GM18909 (cell line): ENCODE measurements around the gene RALGPS2.
A peak's percentile ranks its signal among the peaks of the same experiment; 100 is the strongest.
"Not testable (repeated sequence)": the region's sequence is repeated elsewhere in the genome, so short reads cannot be mapped to it uniquely, and the experiment has no call there.

Experiments
- ATAC-seq: cut with Tn5 transposase; IDR thresholded peaks from one replicate; pipeline ENCODE4 v1.9.1; 2021; ENCODE audit warnings: mild to moderate bottlenecking; ENCODE audit not compliant: unreplicated experiment, poor library complexity

RALGPS2 gene

DNA sequence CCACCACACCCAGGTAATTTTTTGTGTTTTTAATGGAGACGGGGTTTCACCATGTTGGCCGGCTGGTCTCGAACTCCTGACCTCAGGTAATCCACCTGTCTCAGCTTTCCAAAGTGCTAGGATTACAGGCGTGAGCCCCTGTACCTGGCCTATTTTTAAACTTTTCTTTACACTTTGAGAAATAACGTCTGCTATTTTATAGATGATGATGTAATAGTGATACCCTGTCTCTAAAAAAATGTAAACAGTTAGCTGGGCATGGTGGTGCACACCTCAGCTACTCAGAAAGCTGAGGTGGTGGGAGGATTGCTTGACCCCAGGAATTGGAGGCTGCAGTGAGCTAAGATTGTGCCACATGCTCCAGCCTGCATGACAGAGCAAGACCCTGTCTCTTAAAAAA lies 47.9 kb downstream of the RALGPS2 start:
- no peak for ATAC-seq

DNA sequence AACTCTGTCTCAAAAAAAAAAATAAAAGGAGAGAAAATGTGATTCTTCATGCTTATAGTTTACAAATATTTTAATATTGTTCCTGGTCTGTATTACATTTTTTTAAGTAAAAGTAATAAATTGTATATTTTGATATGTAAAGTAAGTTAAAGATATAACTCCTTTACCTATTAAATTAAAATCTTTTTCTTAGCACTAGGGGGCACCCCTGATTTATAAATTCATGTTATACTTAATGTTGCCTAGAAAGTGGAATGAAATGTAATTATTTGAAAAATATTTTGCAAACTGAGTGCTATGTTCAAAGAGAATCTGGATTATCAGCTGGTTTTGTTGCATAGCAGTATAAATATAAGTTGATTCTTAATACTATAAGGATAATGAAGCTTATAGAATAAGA lies 49.2 kb downstream of the RALGPS2 start:
- no peak for ATAC-seq

DNA sequence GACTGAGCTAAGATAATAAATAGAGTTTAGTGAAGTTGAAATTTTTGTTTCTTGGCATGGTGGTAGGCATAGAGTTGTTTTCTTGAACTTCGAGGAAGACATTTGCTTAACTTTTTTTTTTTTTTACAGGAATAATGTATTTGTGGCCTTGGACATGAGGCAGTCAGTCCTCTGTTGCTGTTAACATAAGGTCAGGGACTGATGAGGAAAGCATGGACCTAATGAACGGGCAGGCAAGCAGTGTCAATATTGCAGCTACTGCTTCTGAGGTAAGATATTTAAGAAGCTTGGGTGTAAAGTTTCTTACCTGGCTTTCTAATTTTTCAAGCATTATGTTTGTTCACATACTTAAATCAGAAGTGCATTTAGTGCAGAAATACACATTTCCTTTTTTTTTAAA lies 51.5 kb downstream of the RALGPS2 start:
- ATAC-seq, result no peak

DNA sequence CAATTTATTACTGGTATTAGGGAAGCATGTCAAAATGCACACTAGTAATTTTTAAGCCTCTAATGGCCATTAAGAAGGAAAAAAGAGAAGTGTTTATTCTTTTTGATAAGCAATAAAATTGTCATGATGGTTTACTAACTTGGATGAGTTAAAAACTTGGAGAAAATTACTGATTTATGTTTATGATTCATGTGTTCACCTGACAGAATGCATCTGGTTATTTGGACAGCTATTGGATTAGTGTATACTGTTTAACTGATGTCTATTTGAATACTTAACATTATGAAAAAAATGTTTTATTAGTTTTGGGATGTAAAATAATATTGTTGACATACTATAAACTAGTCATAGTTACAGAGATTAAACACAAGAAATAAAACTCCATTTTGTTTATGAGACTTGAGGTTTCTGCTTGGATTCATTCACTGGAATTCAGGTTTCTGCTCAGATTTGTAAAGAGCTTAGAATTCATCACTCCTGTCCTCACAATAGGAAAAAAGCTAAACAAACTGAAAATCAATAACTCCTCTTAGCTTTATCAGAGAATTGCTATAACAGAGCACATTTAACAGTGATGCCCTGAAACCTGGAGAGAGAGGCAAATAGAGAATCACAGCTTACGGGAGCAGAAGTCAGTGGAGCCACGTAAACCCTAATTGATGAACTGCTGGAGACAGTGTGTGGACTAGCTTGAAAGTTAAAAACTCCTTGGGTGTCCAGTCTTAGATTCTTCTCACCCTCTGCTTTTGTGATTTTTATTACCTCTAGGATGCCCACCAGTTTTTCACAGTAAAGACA lies 56.7 kb downstream of the RALGPS2 start:
- ATAC-seq, result no peak

DNA sequence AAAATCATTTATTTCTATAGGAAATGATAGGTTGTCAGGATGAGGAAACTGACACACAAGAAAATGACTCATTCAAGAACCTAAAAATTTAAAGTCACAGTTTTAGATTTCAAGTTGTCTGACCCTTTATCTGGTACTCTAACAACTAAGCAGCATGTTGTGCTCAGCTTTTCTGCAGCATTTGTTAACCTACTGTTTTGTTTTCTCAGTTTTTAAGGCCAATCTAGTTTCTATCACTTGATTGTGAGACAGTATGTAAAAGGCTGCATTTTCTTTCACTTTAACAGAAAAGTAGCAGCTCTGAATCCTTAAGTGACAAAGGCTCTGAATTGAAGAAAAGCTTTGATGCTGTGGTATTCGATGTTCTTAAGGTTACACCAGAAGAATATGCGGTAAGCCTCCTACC lies 59.1 kb downstream of the RALGPS2 start:
- no peak for ATAC-seq

DNA sequence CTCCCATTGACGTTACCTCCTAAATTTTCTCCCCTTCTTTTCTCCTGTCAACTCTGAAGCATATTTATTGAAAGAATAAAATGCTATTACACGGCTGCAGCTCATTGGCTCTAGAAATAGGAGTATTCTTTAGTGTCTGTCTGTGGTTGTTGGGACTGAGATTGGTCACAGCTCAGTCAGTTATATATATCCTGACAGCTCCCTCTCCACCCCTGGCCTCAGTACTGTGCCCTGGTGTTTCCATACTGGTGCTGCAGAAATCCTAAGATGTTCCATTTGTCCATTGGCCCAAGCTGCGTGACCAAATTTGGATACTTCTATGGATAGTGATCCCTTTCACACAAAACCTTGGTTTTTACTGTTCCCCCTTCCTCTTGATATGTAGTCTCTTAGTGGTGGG lies 67.3 kb downstream of the RALGPS2 start:
- ATAC-seq, result no peak

DNA sequence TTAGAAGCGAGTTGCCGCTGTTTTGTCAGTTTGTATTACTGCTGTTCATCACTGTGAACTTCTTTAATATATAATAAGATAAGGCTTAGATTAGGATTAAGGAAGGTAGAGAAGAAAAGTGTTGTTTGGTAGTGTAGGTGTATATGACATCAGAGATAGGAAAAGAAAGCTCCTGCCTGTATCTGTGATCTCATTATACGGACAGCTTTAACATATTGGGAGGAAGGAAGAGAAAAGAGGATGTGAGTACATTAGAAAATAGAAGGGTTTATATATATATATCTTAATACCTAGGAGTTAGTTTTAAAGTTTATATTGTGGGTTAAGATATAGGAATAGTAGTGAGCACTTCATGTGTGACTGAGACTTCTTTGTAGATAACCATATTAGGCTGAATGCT lies 71.0 kb downstream of the RALGPS2 start:
- ATAC-seq, result no peak

DNA sequence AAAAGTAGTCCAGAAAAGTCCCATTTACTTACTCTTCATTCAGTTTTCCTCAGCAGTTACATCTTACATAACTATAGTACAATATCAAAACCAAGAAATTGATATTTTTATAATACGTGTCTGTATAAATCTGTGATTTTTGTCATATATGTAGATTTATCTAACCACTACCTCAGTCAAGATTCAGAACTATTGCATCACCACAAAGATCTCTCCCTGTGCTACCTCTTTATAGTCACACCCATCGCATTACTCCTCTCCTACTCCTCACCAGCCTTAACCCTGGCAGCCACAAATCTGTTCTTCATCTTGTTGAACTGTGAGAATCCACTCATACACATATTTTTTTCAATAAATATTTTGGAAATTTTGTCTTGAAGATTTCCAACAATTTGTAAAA lies 72.5 kb downstream of the RALGPS2 start:
- no peak for ATAC-seq

DNA sequence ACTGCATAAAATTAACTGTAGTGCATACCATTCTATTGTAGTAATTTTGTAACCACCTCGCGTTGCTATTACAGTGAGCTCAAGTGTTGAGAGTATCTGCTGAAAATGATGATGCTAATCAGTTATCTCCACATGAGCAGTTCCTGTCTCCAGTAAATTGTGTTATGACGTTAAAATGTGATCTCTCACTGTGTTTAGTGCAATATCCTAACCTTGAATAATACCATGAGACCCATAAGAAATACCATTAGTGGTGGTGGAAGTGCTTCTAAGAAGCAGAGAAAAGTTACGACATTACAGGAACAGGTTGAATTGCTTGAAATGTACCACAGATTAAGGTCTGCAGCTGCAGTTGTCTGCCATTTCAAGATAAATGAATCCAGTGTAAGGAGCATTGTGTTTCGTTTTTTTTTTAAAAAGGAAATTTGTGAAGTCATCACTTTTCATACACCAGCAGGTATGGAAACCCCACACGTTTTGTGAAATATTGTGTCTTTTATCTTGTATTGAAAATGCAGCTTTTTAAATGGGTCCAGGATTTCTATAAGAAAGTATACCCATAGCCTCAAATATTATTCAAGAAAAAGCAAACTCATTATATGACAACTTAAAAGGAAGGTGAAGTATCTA lies 73.3 kb downstream of the RALGPS2 start:
- ATAC-seq, result no peak

DNA sequence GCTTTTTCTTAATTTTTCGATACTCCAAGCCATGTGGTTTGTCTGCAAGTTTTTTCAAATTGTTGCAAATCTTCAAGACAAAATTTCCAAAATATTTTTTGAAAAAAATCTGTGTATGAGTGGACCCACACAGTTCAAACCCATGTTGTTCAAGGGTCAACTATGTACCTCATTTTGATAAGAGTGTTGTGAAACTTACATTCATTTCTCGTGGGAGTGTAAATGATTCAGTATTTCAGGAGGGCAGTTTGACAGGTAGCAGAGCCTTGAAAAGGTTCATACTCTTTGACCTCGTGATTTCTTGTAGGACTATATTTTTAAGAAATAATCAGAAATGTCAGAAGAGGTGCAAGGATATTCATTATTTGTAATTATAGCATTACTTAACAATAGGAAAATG lies 77.8 kb downstream of the RALGPS2 start:
- ATAC-seq, result no peak

DNA sequence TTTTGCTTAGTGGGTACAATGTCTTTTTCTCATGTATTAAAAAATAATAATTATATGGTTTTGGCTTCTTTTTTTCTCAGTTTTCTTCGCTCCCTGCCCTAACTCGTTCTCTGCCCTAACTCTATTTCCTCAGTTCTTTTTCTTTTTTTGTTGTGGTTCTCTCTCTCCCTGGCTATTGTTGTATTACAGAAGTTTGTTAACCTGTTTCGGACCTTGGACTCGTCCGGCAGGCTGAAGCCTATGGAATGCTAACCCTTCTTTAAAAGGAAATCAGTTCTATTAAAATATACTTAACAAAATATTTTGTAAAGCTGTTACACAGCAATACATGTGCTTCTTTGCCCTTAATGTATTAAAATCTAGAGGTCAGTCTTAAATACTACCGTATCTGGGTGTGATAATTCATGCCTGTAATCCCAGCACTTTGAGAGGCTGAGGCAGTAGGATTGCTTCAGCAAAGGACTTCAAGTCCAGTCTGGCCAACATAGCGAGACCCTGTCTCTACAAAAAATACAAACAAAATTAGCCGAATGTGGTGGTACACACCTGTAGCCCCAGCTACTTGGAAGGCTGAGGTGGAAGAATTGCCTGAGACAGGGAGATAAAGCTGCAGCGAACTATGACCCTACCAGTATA lies 81.7 kb downstream of the RALGPS2 start:
- ATAC-seq, result no peak

DNA sequence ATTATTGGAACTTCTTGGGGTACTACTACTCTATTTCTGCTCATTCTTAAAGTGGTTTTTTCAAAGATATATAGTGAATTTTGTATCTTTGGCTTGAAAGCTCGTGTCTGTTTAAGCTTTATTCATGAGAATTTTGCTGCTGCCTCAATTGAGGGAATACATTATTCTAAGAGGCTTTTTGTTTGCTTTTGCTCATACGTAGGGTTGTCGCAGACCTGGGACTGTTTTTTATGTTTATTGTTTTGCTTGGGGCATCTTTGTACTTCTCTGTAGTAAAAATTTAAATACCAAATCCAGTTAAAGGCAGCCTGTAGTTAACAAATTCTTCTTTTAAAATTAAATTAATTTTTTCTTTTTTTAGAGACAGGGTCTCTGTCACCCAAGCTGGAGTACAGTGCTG lies 83.5 kb downstream of the RALGPS2 start:
- ATAC-seq, result no peak

DNA sequence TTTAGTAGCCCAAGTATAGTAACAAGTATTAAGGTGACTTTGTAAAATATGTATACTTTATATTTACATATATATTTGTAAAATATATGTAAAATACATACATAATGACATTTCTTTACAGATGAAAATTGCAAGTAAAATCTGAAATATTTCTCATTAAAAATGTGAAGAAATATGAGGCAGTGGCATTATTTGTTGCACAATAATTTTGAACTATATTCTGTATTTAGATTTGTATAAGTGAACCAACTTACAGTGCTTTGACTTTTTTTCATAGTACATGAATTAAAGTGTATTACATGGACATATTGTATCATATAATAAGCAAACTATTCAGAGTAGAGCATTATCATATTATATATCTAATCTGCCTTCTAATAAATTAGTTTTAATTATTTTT lies 85.5 kb downstream of the RALGPS2 start:
- no peak for ATAC-seq

DNA sequence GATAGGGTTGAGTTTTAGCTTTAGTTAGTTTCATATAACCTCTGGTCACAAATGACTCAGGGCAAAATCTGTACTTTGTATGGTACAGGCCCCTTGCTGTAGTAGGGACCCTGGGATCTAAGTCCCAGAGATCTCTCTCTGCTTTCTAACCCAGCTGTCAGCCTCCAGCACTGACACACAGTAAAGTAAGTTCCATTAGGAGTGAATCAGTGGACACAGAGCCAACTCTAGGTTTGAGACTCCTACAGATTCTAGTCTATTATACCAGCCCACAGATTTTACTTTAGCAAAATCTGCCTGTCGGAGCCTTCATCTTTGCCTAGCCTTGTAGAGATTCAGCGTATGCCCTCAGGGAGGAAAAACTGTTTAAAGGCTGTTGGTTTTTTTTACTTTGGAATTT lies 93.4 kb downstream of the RALGPS2 start:
- ATAC-seq, result no peak

DNA sequence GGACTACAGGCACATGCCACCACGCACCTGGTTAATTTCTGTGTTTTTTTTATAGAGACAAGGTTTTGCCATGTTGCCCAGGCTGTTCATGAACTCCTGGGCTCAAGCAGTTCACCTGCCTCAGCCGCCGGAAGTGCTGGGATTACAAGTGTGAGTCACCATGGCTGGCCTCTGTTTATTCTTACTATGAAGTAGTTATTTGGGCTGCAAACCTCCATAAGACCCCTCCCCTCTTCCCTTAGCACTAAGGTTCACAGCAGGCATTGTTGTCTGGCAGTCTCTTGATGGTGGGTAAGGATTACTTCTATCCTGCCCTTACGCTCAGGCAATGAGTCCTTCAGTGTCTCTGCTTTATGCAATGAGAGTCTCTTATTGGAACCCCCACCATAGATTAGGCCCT lies 94.1 kb downstream of the RALGPS2 start:
- no peak for ATAC-seq

DNA sequence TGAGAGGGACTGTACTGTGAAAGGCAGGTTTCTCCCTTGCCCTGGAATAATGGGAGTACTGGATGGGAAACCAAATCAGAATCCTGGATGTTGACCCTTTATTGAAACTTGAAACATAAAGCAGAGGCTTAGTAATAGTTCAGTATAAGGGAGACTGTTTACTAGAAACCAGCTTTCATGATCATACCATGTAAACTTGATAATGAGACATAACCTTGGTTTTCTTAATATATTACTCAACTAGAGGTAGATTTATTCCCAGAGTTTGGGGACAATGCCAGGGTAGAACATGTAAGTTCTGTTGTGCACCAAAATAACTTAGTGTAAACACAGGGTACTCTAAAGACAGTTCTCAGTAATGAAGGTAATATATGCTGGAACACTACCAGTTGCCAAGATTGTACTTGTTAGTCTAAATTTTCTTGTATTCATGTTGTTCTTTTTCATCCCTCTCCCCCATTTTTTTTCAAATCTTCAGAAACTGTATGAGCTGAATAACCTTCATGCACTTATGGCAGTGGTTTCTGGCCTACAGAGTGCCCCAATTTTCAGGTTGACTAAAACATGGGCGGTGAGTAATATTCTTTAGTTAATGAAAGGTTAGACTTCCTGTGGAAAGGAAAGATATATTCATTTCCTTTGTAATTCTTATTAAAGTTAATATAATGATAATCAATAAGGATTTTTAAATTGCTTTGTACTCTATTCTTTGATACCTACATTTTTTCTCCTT lies 96.3 kb downstream of the RALGPS2 start:
- peak; percentile 57 for ATAC-seq

DNA sequence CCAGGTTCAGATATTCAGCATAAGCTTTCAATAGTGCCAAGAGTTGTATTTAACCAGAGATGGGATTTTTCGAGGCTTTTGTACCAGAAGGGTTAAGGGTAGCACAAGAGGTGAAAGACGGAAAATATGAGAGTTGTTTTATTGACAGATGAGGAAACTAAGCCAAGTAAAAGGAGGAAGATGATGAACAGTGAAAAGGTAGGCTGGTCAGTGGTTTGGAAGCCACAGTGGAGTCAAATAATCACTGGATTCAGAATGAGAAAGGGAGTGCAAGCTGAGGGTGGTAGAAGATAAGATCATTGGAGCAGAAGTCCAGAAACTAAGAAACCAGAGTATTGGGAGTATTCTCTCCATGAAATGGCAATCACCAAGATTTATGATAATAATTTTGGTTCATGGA lies 100.1 kb downstream of the RALGPS2 start:
- ATAC-seq, result no peak

DNA sequence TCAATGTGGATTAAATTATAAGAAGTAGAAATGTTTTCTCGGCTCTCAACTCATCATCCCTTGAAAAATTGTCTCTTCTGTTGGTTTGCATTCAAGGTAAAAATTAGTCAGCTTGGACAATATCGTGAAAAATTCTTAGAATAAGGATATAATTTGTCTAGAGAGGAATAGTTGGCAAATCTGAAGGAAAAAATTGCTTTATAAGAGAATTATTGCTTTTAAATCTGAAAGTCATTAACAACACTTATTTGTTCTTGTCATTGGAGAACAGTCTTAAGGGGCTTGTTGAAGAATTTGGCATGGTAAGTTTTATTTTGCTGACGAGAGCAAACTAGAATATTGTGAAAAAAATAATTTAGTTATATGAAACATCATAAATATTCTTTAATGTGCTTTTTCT lies 119.4 kb downstream of the RALGPS2 start:
- ATAC-seq, result no peak

DNA sequence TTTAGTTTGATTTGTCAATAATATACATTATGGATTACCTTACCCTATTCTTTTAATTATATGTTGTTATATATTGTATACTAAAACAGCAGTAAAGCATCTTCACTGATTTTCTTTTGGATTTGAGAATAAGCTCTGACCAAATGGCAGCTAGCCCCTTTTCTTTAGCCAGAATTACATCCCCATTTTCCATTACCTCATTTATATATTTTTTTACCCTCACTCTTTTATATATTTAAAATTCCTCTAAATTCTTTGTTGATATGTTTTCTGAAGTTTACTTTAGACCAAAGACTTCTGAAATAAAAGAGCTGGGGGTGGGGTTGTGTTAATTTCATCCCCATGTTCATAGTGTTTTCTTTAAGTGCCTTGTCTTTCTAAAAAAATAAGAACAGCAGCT lies 121.3 kb downstream of the RALGPS2 start:
- ATAC-seq, result no peak

DNA sequence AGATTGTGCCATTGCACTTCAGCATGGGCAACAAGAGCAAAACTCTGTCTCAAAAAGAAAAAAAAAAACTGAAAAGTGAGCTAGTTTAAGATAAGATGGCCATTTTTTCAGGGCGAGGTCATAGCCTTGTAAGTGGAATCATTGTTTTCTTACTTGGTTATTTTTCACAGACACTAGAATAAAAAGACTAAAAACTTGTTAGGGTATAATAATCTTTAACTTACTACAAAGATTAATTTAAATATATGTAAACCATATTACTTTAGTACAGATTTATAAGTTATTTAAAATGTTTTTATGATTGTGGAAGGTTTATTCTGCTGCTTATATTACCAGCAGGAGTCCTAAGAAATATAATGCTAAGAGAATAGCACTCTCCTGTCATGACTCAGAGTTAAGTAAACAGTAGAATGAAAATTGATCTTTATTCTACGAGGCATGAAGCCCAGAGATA lies 122.4 kb downstream of the RALGPS2 start:
- ATAC-seq, result no peak

DNA sequence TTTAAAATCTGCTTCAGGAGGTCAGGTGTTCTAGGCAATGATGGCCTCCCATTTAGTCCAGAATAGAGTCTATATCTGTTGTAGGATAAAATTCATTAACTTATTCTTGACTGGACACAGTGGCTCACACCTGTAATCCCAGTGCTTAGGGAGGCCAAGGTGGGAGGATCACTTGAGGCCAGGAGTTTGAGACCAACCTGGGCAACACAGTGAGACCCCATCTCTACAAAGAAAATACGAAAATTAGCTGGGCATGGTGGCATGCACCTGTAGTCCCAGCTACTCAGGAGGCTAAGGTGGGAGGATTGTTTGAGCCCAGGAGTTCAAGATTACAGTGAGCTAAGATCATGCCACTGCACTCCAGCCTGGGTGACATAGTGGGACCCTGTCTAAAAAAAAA lies 122.9 kb downstream of the RALGPS2 start:
- ATAC-seq, result not testable (repeated sequence)
